Amniotic epithelial cell (primary cell): ENCODE results near the gene TM4SF4.

Experiments
- DNase-seq: peaks from one replicate; pipeline ENCODE4 v3.0.0-alpha.2; 2010; ENCODE audit warnings: low read depth

The TM4SF4 gene

DNA sequence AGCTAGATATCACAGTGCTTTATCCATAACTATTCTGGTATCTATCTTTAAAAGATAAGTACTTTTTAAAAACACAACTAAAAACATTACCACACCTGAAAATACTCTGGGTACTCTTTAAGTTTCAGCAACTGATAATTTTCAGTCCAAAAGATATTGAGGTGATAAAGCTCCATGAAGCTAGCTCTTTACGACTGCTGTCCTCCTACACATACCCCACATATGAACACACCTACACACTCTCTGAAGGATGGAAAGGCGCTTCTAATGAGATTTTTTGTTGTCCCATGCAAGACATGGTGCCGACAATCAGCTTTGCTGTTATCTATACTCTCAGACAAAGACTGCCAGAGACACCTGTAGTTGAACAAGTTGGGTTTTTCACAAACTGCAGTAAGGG lies 19.1 kb upstream of the TM4SF4 start:
- DNase-seq, result no peak

DNA sequence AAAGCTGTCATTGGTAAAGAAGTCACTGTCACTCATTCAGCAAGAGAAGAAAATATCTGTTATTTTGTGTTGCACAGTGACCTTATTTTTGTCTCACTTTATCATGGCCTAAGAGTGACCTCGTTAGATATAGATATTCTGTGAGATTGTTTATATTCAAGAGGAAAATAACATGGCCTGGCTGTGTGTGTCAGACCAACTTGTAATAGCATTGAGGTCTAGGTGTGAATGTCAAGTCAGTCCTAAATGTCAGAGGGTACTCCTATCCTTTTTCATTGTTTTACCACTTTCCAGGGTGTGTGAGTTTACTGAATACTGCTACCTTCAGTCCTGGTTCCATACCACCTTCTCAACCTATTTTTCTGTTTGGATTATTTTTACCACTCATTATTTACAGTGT lies 18.5 kb upstream of the TM4SF4 start:
- no peak for DNase-seq

DNA sequence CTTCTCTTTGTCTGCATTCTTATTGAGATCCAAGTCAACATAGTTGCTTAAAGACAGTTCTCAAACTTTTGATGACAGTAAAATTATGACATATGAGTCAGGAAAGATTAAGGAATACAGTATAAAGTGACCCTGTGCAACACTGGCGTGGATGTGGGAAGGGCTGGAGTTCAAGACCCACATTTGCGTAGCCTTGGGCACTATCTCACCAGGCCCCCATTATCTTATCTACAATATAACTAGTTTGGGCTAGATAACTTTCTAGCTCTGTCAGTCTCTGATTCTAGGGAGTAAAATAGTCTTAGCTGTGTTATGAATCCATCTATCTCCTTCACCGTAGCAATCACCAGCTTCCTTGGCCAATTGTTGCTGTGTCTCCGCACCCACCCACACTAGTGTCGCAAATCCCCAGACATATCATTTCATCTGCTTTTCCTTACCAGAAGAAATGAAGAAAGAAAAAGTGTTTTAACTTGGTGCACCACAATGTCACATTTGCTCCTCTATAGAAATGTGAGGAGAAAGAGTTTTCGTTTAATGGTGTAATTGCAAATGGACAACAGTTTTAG lies 14.9 kb upstream of the TM4SF4 start:
- DNase-seq, result peak; percentile 85

DNA sequence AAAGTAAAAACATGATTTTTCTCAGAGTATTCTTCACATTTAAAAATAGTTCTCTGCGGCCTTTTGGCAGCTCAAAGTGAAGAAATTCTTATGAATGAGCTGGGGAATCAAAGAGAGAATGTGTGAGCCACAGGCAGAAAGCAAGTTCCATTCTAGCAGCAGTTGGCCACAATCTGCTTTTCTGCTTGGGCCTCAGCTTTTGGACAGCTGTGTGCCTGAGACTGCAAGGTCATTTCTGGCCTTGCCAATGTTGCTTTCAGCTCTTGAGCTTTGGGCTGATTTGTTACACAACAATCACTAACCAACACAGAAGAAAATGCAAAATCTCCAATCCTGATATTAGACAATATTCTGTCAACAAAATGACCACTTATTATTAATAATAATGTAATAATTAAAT lies 14.4 kb upstream of the TM4SF4 start:
- peak; percentile 51 for DNase-seq

DNA sequence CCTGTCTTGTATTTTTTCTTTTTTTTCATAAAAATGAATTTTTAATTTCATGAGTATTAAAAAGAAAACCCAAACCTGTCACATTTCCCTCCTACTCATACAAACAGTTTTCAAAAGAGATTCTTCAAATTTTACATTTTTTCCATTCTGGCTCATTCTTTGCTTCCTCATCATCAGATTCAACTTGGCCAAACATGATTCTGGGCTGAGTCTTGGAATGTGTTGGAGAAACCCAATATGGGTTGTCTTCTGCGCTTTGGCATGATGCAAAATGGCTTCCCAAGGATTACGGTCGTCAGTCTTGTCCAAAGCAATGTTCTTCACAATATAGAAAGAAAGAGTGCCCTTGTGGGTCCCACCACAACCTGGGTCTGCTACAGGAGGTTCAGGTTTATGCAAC lies 12.4 kb upstream of the TM4SF4 start:
- DNase-seq, result no peak

DNA sequence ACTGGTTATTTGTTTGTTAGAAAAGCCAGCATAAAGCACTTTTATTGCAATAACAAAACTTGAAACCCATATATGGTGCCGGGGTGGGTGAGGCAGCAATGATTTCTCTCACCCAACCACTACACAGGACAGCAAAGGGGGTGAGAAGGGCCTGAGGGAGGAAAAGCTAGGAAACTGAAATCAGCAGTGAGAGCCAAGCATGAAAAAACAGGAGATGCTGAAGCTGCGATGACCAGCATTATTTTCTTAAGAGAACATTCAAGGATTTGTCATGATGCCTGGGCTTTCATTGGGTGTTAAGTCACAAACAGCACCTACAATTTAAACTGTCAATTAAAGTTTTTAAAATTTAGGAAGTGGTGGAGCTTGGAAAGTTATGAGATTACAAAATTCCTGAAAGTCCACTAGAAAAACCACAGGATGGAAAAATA lies 11.9 kb upstream of the TM4SF4 start:
- DNase-seq, result no peak

DNA sequence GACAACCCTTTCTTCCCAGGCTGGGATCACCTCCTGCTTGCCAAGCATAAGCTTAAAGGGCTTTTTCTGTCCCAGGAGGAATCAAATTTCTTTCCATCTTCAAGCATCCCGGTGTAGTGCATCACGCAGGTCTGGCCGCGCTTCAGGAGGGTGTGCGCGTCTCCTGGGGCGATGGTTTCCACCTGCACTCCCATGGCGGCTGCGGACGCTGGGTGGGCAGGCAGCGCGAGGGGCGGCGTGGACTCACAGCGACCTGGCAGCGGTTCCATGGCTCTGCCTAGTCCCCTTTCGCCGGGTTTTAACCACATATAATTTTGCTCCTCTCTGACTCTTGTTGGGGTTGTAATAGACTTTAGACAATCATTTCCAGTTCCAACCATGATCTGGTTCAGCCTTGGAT lies 10.6 kb upstream of the TM4SF4 start:
- no peak for DNase-seq

DNA sequence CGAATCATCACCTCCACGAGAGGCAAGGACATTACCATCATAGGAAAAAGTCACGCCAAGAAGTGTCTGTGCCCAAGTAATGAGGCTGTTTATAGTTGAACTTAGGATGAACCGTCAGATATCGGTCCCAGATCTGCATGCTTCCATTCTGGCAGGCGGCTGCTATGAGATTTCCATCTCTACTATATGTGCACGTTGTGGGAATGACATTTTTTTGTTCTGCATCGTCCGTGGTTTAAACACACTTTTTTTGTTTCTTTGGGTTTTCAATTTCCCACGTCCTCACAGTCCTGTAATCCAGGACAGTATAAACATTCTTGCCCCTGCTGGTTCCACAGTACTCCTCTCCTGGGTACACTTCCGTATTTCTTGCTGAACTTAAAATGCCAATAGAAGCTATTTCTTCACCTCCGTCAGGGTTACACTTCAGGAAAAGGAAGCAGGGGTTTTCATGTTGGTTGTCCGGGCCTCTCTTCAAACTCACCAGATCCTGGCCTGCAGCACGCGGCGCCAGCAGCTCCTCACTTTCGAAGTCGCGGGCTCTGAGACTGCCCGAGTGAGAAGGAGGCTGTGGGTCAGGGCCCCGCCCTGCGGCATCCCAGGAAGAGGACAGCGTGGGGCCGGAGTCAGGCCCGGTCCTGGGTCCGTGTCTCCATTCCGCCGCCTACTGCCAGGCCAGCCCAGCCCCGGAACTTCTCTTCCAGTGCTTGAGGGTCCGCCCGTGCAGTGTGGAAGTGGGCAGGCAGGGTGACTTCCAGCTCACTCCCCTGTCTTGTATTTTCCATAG lies 9.8 kb upstream of the TM4SF4 start:
- DNase-seq, result no peak

DNA sequence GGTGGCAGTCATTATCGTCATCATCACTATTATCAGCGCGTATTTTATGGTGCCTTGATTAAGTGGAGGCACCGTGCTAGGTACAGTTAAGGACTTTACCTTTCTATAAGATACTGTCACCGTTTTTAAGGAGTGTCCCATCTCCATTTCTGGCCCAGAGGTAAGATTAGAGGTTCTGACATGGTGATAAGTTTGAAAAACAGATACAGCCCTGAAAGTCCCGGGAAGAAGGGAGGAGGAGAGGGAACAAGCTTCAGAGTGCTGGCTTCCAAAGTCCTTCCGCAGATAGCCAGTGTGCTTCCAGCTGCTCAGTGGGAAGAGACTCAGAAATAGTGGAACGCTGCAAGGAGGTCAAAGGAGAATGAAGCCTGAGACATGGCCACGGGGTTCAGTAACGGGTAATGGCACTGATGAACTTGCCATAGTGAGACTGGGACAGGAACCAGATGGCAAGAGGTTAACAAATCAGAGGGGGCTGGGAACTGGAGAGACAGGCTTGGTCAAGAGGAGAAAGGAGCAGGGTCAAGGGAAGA lies 9.1 kb upstream of the TM4SF4 start:
- DNase-seq, result no peak

DNA sequence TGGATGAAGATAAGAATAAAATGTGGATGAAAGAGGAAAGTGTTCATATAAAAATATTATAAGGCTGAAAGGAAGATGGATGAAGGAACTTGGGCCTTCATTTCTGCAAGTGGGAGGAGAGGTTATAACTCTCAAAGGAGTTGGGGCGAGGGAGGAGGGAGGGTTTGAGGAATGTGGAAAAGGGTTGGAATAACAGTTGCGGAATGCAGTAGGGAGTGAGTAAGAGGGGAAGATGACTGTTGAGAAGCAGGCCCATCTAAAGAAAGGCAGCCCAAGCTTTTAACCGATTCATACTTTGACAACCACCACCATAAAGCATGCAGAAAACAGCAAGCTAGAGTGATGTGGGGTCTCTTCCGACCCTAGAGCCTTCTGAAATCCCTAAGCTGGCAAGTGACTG lies 8.3 kb upstream of the TM4SF4 start:
- DNase-seq, result peak; percentile 98

DNA sequence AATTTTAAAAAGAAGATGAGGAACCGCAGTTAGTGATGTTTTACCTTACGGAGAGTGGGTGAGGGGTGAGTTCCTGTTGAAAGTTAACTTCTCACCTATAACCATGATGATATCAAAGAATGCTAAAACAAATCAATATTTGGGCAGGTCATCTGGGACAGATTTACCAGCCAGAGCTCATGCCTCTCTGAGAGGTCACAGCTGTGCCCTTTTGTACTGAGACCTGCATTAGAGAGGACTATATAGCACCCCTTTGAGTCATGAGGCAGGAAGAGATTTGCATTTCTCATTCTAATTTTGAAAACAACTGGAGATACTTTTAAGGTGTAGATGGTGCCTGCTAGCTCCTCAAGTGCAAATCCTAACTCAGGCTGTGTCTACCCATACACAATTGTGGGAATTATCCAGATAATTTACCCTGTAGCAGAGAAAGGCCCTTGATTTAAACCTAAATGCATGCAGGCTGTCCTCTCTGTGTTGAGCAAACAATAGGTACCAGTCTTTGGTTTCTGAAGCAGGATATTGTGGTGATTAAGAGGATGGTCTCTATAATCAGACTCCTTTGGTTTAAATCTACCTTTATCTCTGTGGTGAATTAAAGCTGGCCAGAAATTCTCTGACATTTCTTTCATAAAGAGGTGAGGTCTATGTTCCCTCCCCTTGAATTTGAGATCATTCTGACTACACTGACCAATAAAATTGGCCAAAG lies 5.8 kb upstream of the TM4SF4 start:
- DNase-seq, result no peak

DNA sequence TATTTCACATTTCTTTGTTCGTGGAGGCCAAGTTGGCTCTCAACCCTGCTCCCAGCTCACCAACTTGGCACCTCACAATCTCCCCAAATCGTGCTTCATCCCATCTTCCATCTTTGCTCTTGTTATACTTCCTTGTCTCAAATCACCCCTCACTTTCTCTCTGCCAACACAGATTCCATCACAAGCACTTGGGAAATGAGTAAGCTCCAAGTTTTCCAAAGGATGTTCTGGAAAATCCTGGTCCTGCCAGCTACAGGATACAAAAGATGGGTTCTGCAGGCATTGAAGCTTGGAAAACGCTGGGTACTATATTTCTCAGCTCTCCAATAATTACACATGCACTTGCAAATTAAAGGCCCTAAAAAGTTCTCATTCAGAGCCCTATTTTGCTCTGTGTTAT lies 4.1 kb upstream of the TM4SF4 start:
- DNase-seq, result no peak

DNA sequence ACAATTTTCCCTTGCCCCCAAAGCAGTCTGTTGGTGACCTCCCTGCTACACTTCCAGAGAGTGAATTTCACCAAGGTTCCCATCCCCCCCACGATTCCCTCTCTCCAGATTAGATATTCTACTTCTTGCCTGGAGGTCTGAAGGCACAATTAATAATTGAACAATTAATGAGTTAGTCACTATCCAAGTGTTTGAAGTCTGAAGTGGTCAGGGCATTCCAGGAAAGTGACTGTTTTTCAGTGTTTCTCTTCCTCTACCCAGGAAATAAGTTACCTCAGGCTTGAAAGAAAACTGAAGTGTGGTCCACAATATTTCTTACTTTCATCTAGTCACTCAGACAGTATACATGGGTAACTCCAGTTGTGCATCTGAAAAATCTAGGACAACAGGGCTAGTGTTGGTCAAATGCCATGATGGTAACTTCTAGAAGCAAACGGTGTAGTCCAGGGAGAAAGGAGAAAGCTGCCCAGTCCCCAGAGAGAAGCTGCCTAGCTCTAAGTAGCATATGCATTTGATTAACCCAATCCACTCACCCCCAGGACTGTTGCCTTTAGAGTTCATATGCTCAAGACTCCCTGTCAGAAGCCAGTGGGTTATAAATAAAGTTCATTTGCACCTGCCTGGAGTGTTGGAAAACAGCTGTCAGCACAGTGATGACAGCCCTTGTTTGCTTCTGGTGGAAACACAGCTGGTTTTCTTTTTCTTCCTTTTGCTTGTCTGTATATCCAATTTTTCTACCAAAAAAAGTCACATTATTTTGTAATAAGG lies 2.3 kb upstream of the TM4SF4 start:
- peak; percentile 68 for DNase-seq

DNA sequence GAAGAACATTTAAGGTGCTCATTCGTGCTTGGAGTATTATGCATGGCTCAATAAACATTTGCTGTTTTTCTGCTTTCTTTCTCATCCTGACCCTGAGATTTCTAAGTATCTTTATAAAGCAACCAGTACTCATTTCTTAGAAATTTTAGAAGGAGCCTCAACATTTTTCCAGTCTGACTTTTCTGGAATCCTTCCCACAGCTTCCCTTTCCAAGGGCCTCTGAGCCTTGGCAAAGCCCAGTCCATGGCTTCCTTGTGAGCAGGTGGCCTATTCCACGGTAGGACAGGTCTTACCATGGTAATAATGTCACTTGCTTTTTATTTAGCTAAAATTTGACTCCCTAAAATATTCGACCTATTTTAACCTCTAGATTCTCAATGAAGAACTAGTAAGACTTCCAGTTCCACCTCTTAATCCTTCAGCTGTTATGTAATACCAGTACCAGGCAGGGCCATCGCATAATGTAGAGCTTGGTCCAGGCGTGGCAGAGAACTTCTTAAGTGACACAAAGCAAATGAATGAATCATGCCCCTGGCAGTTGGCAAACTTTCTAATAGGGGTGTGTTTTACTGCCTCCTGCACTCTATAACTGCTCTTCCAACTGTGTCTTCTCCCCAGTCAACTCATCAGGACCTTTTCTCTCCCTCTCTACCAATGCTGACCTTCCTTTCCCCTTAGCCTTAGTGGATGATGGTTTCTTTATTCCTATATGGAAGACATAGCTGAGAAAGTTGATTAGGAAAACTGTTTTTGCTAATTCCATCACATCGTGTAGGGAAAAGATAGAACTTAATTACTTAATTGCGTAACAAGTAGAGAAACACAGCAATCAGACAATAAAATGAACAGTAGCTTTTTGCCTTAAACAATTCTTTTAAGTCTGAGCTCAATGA lies 894 bp upstream of the TM4SF4 start:
- peak; percentile 96 for DNase-seq

DNA sequence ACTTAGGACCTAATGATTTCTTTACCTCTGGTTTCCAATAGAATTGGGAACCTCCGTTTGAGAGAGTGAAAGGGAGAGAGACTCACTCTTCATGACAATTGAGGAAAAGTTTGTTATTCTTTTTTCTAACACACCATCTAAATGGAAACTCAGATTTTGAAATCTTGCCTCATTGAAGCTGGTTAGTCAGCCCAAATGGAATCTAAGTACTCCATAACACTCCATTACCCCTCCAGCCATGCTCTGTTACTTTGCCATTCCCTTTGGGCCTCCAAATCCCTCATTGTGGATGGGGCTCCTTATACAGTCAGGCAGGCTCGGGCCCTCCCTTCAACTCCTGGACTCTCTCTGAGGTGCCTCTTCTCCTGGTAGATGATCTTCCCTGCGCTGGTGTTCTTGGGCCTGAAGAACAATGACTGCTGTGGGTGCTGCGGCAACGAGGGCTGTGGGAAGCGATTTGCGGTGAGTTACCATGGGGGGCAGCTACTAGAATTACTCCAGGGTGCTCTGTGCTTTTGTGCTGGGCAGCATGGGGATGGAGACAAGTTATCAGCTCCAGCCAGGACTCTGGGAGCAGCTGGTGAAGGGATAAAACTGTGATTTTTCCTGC lies 1.1 kb downstream of the TM4SF4 start:
- DNase-seq, result no peak

DNA sequence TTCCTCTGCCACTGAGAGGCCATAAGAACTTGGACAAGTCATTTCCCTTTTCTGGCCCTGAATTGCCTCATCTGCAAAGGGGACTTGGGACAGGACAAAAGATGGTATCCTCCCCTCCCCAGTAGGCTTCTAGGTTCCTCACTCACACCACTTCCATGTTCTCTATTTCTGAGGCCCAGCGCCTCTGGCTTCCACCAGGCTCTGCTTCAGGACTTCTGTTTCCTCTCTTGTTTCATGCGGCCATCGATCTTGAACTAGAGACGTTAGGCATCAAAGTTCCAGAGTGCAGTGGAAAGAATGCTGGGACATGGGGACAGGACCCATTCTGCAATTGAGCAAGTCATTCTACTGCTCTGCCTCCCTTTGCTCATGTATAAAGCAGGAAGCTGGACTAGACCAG lies 1.7 kb downstream of the TM4SF4 start:
- no peak for DNase-seq

DNA sequence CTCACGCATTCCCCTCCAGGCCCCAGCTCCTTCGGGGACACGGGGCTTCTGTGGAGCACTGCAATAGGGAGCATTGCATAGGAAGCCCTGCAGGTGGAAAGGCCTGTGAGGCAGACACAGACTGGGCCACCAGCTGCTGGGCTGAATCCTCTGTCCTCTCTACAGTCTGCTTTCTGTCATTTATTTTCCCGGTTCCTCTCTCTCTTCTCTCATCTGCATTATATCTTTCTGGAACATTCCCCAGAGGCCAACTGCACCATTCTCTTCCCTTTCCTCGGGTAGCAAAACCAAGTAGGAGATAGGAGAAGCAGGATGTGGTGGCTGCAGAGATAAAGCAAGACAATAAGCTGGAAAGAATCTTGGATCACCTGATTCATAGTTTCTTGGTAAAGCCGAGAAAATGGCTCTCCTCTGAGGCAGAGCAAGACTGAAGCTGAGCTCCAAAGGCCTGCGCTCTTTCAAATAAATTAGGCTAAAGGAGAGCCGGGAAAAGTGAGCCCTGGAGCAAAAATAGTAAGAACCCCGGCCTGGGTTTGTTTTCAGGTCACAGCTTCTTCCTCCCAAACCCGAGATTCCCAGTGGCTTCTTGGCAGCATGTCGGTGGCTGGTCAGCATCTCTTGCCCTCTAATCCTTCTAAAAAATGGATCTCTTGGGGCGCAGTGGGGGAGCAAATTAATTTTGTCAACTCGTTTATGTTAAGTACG lies 5.3 kb downstream of the TM4SF4 start:
- DNase-seq, result peak; percentile 91

DNA sequence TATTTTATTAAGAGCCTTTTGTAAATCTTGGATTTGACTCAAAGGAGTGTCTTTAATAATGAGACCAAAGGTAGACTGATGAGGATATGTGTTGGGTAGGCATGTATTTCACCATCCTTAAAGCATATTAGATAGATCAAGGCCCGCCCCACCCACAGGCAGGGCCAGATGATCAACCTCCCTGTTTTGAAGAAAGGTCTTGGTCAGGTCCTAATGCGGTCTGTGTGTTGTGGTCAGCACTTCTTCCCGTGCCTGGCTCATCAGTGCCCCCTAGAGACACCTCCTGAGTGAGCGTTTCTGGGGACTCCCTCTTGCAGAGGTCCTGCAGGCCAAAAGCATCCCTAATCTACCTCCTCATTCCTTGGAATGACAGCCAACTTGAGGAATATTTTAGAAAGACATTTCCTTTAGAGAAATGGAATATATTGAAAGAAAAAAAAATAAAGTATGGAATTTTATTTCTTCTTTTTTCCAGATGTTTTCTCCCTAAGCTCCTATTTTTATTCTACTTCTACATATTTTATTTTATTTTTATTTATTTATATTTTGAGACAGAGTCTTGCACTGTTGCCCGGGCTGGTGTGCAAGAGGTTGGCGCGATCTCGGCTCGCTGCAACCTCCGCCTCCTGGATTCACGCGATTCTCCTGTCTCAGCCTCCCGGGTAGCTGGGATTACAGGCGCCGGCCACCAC lies 6.0 kb downstream of the TM4SF4 start:
- peak; percentile 94 for DNase-seq

DNA sequence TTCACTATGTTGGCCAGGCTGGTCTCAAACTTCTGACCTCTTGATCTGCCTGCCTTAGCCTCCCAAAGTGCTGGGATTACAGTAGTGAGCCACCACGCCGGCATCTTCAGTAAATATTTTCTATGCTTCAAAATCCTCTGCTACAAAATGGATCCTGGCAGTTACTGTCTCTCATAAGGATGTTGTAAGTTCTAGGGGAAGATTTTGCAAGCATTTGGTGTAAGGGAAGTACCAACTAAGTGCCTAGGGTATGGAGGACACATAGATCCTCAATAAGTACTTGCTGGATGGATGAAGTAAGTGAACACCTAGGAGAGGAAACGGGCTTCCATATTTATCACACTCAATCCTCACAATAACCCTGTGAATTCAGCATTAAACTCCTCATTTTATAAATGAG lies 6.6 kb downstream of the TM4SF4 start:
- DNase-seq, result no peak

DNA sequence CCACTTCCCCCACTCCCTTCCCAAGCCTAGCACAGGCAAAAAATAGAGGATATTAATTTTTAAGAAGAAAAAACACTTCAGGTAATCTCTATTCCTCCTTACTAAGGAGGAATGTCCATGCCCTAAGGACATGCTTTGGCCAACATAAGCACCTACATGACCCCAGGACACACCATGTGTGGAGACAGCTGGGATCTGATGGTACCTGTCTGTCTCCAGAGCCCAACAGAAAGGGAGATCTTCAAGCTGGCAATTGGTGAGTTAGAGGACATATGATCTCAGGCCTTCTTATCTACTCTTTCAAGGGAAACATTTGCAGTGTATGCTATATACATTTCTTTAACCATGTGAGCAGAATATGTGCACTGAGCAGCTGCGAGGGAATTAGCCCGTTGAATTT lies 7.0 kb downstream of the TM4SF4 start:
- DNase-seq, result no peak
